G401.6 (cell line): ENCODE results near the gene THSD1.
A peak's percentile ranks its signal among the peaks of the same experiment; 100 is the strongest.
"Not testable (repeated sequence)": the region's sequence is repeated elsewhere in the genome, so short reads cannot be mapped to it uniquely, and the experiment has no call there.

Experiments
- FAIRE-seq: peaks from 2 replicates; lab custom pipeline; 2012; peaks lifted over from hg19 to GRCh38; lab: Jason Lieb, UNC

Gene THSD1

GRCh38 chr13:52356327-52356726 lies 49.6 kb downstream of the THSD1 start:
- FAIRE-seq = peak; percentile 46

DNA sequence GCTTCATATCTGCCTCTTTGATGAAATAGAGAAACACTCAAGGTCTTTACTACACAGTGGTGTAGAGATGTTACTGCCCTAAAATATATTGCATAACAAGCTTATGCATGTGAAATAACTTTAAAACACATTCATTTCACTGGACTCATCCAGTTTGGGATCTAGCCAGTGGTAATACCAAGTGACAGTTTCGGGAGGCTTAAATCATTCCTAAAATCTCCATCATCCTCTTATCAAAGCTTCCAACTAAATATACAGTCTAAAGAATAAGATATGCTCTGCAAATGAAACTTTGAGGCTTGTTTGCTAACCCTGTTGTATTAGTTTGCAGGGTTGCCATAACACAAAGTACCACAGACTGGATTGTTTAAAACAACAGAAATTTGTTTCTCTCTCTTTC lies 52.8 kb downstream of the THSD1 start:
- no peak for FAIRE-seq

DNA sequence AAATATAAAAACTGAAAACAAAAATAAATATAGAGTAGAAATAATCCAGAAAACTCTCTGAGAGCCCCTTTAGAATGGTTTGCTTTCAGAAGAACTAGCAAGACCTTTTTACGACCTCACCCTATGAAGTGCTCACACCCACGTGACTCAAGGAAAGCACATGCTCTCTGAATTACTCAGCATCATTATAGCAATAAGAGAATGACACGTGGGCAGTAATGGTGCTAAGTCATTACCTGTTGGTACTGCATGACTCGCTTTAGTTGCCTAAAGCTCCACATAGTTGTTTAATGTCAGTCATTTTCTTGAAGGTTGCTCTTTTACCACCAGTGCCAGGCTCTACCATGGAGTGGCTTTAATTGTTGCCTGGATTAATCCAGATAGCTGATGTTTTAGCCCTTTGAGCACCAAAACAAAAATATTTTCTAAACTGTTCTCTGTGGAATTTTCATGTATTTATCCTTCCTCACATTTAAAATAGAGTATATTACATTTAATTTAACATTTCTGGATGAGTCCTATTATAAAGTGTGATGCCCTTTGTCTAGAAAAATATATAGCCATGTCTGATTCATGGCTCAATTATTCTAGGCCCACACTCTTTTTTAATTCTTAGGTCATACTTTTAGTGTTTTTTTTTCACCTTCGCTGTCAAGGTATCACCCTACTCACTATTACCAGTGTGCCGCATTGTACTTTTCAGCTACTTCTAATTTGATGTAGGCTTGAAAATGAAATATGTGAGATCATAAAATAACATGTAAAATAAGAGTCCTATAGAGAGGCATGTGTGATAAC lies 56.8 kb downstream of the THSD1 start:
- peak; percentile 69 for FAIRE-seq

- peak; percentile 79 for FAIRE-seq
Measured at GRCh38 chr13:52348071-52348470, 57.9 kb downstream of the THSD1 start.

GRCh38 chr13:52345631-52346251 lies 60.2 kb downstream of the THSD1 start:
- FAIRE-seq = no peak

- FAIRE-seq = no peak
Measured at GRCh38 chr13:52345048-52345447, 60.9 kb downstream of the THSD1 start.

DNA sequence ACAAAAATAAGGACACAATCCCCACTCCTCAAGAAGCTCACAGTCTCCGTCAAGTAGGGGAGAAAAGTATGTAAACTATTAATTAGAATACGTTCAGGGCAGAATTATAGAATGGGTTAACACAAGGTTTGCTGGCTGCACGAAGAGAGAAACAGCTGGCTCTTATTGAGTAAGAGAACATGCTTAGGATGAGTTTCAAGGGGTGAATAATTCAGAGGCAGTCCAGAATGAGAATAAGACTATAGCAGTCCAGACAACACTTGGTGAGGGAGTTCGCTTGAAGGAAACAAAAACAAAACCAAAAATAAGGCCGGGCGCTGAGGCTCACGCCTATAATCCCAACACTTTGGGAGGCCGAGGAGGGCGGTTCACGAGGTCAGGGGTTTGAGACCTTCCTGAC lies 61.9 kb downstream of the THSD1 start:
- FAIRE-seq = no peak

DNA sequence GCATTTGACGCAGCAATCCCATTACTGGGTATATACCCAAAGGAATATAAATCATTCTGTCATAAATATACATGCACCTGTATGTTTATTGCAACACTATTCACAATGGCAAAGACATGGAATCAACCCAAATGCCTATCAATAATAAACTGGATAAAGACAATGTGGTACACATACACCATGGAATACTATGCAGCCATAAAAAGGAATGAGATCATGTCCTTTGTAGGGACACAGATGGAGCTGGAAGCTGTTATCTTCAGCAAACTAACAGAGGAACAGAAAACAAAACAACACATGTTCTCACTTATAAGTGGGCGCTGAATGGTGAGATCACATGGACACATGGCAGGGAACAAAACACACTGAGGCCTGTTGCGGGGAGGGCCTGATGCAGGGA lies 63.8 kb downstream of the THSD1 start:
- FAIRE-seq = not testable (repeated sequence)

DNA sequence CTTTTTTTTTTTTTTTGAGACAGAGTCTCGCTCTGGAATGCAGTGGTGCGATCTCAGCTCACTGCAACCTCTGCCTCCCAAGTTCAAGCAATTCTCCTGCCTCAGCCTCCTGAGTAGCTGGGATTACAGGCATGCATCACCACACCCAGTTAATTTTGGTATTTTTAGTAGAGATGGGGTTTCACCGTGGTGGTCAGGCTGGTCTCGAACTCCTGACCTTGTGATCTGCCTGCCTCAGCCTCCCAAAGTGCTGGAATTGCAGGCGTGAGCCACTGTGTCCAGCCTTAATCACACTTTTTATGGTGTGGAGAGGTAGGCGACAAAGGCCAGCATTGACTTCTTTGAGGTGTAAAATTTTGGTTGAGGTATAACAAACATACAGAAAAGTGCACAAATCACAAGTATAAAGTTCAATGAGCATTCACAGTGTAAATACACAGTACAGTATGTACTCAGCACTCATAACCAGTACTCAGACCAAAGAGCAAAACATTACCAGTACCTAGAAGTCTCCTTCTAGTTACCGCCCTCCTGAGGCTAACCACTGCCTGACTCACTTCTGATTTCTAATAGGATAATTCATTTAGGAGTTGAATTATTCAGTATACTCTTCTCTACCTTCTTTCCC lies 68.0 kb downstream of the THSD1 start:
- FAIRE-seq = not testable (repeated sequence)

GRCh38 chr13:52334107-52334506 lies 71.9 kb downstream of the THSD1 start:
- not testable (repeated sequence) for FAIRE-seq

GRCh38 chr13:52331844-52332243 lies 74.1 kb downstream of the THSD1 start:
- not testable (repeated sequence) for FAIRE-seq
